GM18526 (cell line): ENCODE results near the gene RGL4.
A peak's percentile ranks its signal among the peaks of the same experiment; 100 is the strongest.

ENCODE experiments used
- POLR2A ChIP-seq: IDR thresholded peaks from 3 replicates; pipeline ENCODE4 v1.6.1; 2011; ENCODE audit not compliant: insufficient read length; ENCODE audit errors: extremely low read depth

The RGL4 gene

DNA sequence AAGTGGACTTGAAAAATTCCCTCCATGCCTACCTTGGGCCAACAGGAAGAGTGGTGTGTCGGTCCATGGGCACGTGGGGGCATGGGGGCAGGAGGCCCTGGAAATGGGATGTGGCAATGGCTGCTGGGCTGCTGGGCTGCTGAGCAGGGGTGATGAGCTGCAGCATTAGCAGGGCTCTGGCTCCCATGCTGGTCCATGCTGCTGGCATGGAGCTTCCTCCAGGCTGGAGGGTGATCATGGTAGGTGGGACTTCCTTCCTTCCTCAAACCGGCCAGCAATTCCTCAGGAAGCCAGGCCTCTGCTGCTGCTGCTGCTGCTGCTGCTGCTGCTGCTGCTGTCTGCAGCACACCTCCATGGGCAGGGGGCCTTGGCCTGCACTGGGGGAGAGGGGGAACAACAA, 4.3 kb downstream of the RGL4 start:
- TF ChIP-seq POLR2A, result no peak

DNA sequence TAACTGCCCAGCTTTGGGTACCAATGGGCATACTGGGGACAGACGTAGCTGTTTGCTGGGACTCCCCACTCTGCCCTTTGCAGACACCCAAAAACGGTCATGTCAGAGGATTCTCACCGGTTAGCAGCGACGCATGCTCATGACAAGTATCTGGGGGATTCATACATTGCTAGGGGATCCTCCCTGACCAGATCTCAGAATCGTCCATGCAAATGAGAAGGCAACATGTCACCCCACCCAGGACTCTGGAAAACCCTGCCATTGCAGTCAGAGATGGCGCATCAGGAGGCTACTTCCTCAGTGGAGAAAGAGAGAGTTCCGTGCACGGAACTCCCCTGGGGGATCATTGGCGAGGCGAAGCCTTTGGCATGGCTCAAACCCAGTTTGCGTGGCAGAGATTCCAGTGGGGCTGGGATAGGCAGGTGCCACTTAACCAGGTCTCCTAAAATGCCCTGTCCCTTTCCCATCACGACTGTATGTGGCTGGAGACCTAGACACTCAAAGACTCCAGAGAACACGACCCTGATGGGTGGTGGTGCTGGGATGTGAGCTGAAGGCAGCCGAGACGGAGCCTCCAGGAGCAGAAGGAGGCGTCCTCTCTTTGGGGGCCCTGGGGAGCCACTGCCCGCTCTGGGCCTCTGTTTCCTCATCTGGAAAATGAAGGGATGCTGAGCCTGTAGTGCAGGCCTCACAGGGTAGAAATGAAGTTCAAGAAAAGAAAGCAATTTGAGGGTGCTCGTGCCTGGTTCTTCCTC, 4.9 kb downstream of the RGL4 start:
- no peak for TF ChIP-seq POLR2A

- peak; percentile 10 for TF ChIP-seq POLR2A
These were observed 5.6 kb downstream of the RGL4 start for GRCh38 chr22:23696326-23696851.

DNA sequence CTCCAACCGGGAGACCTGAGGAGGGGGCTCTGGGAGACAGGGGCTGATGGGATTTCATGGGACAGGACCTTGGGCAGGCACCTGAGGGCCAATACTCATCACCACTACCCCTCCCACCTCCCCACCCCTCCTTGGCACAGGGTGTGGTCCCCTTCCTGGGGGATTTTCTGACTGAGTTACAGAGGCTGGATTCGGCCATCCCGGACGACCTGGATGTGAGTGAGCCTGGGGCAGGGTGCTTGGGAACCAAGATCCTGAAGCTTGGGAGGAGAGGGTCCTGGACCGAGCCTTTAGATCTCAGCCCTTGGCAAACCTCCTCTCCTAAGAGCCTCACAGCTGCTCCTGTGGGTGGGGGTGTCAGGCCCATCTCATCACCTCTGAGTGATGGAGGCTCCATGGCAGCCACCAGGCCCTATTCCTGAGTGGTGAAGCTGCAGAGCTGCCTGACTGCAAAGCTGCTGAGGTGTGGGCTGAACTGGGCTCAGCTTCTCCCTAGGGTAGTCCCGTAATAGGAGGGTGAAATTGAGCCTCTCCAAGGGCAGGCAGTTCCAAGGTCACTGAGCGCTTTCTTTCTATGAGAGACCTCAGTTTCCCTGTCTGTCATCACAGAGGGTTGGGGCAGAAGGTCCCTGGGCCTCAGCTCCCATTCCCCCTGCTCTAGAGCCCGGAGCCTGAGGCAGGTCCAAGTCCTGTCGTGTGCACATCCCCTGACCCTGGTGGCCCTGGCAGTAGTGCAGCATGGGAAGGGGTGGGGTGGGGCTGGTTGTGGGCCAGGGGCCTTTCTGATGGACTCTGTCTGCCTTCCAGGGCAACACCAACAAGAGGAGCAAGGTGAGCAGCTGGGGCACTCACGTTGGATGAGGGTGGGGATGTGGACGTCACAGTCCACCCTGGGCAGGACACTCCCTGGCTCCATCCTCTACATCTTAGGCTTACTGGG, 6.5 kb downstream of the RGL4 start:
- TF ChIP-seq POLR2A, result no peak

DNA sequence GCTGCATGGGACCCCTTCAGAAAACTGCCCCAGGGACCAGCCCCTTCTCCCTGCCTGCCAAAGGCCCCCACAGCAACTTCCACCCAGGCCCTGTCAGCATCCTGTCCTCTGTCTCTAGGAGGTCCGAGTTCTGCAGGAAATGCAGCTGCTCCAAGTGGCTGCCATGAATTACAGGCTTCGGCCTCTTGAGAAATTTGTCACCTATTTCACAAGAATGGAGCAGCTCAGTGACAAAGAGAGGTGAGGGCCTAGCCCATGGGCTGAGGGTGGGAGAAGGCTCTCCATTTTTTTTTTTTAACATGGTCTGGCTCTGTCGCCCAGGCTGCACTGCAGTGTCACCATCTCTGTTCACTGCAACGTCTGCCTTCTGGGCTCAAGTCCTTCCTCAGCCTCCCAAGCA, 7.3 kb downstream of the RGL4 start:
- TF ChIP-seq POLR2A, result no peak

DNA sequence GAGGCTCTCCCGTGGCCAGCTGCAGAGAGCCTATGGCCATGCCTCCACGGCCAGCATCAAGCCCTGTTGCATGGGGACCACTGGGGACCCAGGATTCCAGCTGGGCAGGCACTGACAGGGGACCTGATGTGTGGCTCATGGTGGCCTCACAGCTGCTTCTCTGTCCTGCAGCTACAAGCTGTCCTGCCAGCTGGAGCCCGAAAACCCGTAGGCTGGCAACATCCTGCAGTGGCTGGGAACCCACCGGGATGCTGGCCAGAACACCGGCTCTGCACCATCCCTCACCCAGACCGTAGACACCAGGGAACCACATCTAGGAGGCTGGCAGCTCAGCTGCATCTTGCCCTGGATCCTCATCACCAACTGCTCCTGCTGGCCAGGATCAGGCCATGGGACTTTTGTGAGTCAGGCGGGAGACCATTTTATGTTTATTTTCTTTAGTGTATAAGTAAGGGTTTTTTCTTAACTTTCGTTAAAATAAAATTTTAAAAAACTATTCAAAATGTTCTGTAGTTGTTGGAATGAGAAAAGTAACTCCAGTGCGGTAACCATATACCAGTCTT, 7.9 kb downstream of the RGL4 start:
- TF ChIP-seq POLR2A, result no peak

DNA sequence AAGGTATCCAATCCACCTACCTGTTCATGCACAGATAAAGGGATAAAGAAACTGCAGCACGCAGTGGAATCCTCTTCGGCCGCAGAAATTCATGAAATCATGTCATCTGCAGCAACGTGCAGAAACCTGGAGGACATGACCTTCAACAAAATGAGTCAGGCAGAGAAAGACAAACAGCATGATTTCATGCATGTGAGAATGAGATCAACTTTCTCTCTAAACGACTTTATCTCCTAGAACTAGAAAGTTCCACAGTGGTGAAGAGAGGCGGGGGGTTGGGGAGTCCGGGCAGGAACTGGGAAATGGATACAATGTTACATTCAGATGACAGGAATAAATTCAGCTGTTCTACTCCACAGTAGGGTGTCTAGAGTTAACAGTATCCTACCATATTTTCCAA, 9.9 kb downstream of the RGL4 start:
- no peak for TF ChIP-seq POLR2A

- no peak for TF ChIP-seq POLR2A
These were observed 13.2 kb downstream of the RGL4 start for GRCh38 chr22:23704062-23704461.

DNA sequence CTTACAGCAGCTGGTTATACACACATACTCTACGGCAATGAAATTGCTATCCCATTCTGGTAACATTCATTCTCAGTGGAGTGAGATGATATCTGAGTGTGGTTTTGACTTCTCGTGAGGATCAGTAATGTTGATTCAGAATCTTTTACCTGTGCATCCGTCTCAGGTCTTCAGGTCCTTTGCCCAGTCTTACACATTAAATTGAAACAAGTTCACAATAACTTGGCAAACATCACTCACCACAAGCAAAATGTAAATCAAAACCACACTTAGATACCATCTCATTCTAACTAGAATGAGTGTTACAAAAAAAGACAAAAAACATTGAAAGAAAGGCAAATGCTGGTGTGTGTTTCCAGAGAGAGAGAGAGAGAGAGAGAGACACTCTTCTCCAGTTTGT, 14.0 kb downstream of the RGL4 start:
- TF ChIP-seq POLR2A, result no peak

DNA sequence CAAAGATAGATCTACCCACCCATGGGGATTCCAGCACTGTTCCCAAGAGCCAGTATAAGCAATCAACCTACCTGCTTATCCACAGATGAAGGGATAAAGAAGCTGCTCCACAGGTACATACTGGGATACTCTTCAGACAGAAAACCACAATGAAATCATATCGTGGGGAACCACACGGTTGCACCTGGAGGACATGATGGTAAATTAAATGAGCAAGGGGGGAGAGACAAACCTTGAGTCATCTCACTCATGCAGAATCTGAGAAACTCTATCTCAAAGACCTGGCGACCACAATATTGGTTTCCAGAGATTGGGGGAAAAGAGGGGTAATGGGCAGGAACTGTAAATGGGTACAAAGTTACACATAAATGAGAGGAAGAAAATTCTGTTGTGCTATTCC, 14.5 kb downstream of the RGL4 start:
- no peak for TF ChIP-seq POLR2A

- TF ChIP-seq POLR2A, result no peak
These were observed 17.5 kb downstream of the RGL4 start for GRCh38 chr22:23708270-23708669.

GRCh38 chr22:23709107-23709506, 18.3 kb downstream of the RGL4 start:
- TF ChIP-seq POLR2A, result no peak

DNA sequence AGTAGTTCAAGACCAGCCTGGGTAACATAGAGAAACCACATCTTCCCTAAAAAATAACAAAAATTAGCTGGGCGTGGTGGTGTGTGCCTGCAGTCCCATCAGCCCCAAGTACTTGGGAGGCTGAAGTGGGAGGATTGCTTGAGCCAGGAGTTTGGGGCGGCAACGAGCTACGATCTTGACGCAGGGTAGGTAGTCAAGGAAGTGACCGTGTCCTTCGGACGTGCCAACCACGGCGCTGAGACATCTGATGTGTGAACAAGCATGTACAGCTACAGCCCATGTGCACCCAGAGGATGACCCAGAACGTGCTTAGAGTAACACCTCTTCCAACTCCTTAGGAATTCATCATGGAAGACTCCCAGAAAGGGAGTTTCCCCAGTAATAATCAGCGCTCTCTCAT, 21.4 kb downstream of the RGL4 start:
- no peak for TF ChIP-seq POLR2A

- TF ChIP-seq POLR2A, result no peak
These were observed 23.1 kb downstream of the RGL4 start for GRCh38 chr22:23713696-23714595.
